Loucy (cell line): ENCODE data around the gene TLCD5.

Experiments used
- H2AFZ ChIP-seq: fragments of 200-600 bp; sonication (generic); 2 replicates; pipeline ENCODE4 v1.6.0; 2016; ENCODE audit warnings: antibody characterized with exemption, mild to moderate bottlenecking, low read length, moderate library complexity
- H3F3A ChIP-seq: fragments of 200-600 bp; 2 replicates; pipeline ENCODE4 v1.6.0; 2016; ENCODE audit warnings: antibody characterized with exemption, low read depth, mild to moderate bottlenecking
- H3K27me3 ChIP-seq: fragments of 200-600 bp; sonication (generic); 2 replicates; pipeline ENCODE4 v1.6.1; 2014; ENCODE audit warnings: low read length, mild to moderate bottlenecking; ENCODE audit not compliant: insufficient read depth, poor library complexity, severe bottlenecking
- H3K36me3 ChIP-seq: fragments of 200-600 bp; sonication (generic); 2 replicates; pipeline ENCODE4 v1.6.1; 2016; ENCODE audit warnings: low read length; ENCODE audit not compliant: insufficient read depth
- H3K4me1 ChIP-seq: fragments of 200-600 bp; sonication (generic); 2 replicates; pipeline ENCODE4 v1.5.1; 2014; ENCODE audit warnings: low read length, mild to moderate bottlenecking; ENCODE audit not compliant: insufficient read depth, poor library complexity, severe bottlenecking
- H3K4me2 ChIP-seq: fragments of 200-600 bp; sonication (generic); 2 replicates; pipeline ENCODE4 v1.6.0; 2014; ENCODE audit warnings: antibody characterized with exemption, low read length, low read depth, mild to moderate bottlenecking; ENCODE audit not compliant: poor library complexity, severe bottlenecking
- H3K4me3 ChIP-seq: fragments of 200-600 bp; sonication (generic); 2 replicates; pipeline ENCODE4 v1.5.1; 2014; ENCODE audit warnings: low read length, mild to moderate bottlenecking, mixed read lengths; ENCODE audit not compliant: poor library complexity, severe bottlenecking
- H3K79me2 ChIP-seq: fragments of 200-600 bp; sonication (generic); 2 replicates; pipeline ENCODE4 v1.6.1; 2014; ENCODE audit warnings: low read length; ENCODE audit not compliant: insufficient read depth
- H3K9ac ChIP-seq: fragments of 200-600 bp; sonication (generic); 2 replicates; pipeline ENCODE4 v1.6.0; 2014; ENCODE audit warnings: mild to moderate bottlenecking, low read depth, low read length, moderate library complexity; ENCODE audit not compliant: poor library complexity, severe bottlenecking
- H3K9me2 ChIP-seq: fragments of 200-600 bp; sonication (generic); replicated peaks from 2 replicates; pipeline ENCODE4 v1.6.1; 2016; ENCODE audit warnings: low read depth, low read length, mixed read lengths
- H3K9me3 ChIP-seq: fragments of 200-600 bp; sonication (generic); 2 replicates; pipeline ENCODE4 v1.6.1; 2014; ENCODE audit warnings: mild to moderate bottlenecking, antibody characterized with exemption, low read length, low read depth; ENCODE audit not compliant: insufficient read depth
- H4K20me1 ChIP-seq: fragments of 200-600 bp; sonication (generic); 2 replicates; pipeline ENCODE4 v1.6.0; 2014; ENCODE audit warnings: antibody characterized with exemption, low read length, mild to moderate bottlenecking; ENCODE audit not compliant: insufficient read depth, poor library complexity, severe bottlenecking
- CTCF ChIP-seq: fragments of 200-600 bp; sonication (generic); conservative IDR thresholded peaks from 2 replicates; pipeline ENCODE4 v1.5.1; 2014; ENCODE audit warnings: mild to moderate bottlenecking, antibody characterized with exemption, low read length
- EZH2phosphoT487 ChIP-seq: fragments of 200-600 bp; IDR thresholded peaks from 2 replicates; pipeline ENCODE4 v1.6.1; 2018; ENCODE audit warnings: antibody characterized with exemption, mild to moderate bottlenecking, moderate library complexity, borderline replicate concordance

The TLCD5 gene

GRCh38 chr11:120332822-120333716 is 8.0 kb downstream of the TLCD5 start:
- Histone ChIP-seq H3K36me3 (no peaks in the 10 kb centered on the region), H3K27me3 (peaks cover 33% of the 10 kb centered on the region), H3K9ac (no peak overlapping the region), H3K79me2 (no peaks in the 10 kb centered on the region), H4K20me1 (no peaks in the 10 kb centered on the region), H3K9me3 (no peaks in the 10 kb centered on the region), H3K9me2 (no peaks in the 10 kb centered on the region), H3K4me2 (no peak overlapping the region), H3F3A (no peaks in the 10 kb centered on the region), H3K4me1 (no peaks in the 10 kb centered on the region), H2AFZ (no peak overlapping the region), H3K4me3 (no peak overlapping the region)
- no peak for TF ChIP-seq CTCF
- no peak for TF ChIP-seq EZH2phosphoT487

GRCh38 chr11:120333801-120334200 is 8.7 kb downstream of the TLCD5 start:
- TF ChIP-seq EZH2phosphoT487 (no peak), CTCF (no peak)
- H3K9ac ChIP-seq = no peak overlapping the region

GRCh38 chr11:120334332-120334731 is 9.2 kb downstream of the TLCD5 start:
- Histone ChIP-seq H3K4me1 (no peaks in the 10 kb centered on the region), H3K9ac (no peak overlapping the region), H3K4me2 (no peak overlapping the region), H3K79me2 (no peaks in the 10 kb centered on the region), H3F3A (no peaks in the 10 kb centered on the region), H3K27me3 (peaks cover 46% of the 10 kb centered on the region), H3K9me2 (no peaks in the 10 kb centered on the region), H3K4me3 (no peak overlapping the region), H2AFZ (no peak overlapping the region), H4K20me1 (no peaks in the 10 kb centered on the region), H3K9me3 (no peaks in the 10 kb centered on the region), H3K36me3 (no peaks in the 10 kb centered on the region)
- no peak for TF ChIP-seq EZH2phosphoT487
- no peak for TF ChIP-seq CTCF

More at GRCh38 chr11:120333801-120334200, 8.7 kb downstream of the TLCD5 start:
- Histone ChIP-seq H3K9me3 (no peaks in the 10 kb centered on the region), H2AFZ (no peak overlapping the region), H4K20me1 (no peaks in the 10 kb centered on the region), H3K4me2 (no peak overlapping the region), H3K4me3 (no peak overlapping the region), H3K9me2 (no peaks in the 10 kb centered on the region), H3K27me3 (peaks cover 40% of the 10 kb centered on the region), H3K4me1 (no peaks in the 10 kb centered on the region), H3K36me3 (no peaks in the 10 kb centered on the region), H3F3A (no peaks in the 10 kb centered on the region), H3K79me2 (no peaks in the 10 kb centered on the region)
